Tibial nerve (tissue), 4 donors: ENCODE results near the gene EYA2. TPM values are rescaled to one million over a fixed set of nuclear protein-coding genes. Genes with fewer than 3 reads are reported as not detected.

Experiments
- DNase-seq, 2 donors: peaks; one replicate each; pipeline ENCODE4 v3.0.0-alpha.2; 2019; ENCODE audit warnings: low spot score in 2 of 2
- H3K27ac ChIP-seq, 4 donors: fragments of 200-600 bp; sonication (generic) in 3 of 4; one replicate each; pipeline ENCODE4 v1.5.1; 2017 to 2019; ENCODE audit warnings: mild to moderate bottlenecking in 1 of 4
- H3K27me3 ChIP-seq, 2 donors: fragments of 200-600 bp; sonication (generic) in 1 of 2; one replicate each; pipeline versions ENCODE4 v1.5.1 to v1.6.0; 2017 to 2019
- H3K36me3 ChIP-seq, 3 donors: fragments of 200-600 bp; sonication (generic); one replicate each; pipeline ENCODE4 v1.5.1; 2018 to 2019
- H3K4me1 ChIP-seq, 4 donors: fragments of 200-600 bp; sonication (generic) in 3 of 4; one replicate each; pipeline ENCODE4 v1.5.1; 2017 to 2019
- H3K4me3 ChIP-seq, 4 donors: fragments of 200-600 bp; sonication (generic) in 3 of 4; one replicate each; pipeline ENCODE4 v1.5.1; 2017 to 2019; ENCODE audit warnings: mild to moderate bottlenecking in 1 of 4, moderate library complexity in 1 of 4
- H3K9me3 ChIP-seq, 4 donors: fragments of 200-600 bp; sonication (generic) in 3 of 4; one replicate each; pipeline ENCODE4 v1.5.1; 2017 to 2019
- CTCF ChIP-seq, 5 experiments: fragments of 200-600 bp in 3 of 5; fragments of 450-650 bp in 2 of 5; sonication (generic) in 3 of 5; IDR thresholded peaks; one replicate each; pipeline ENCODE4 v1.5.1; 2016 to 2019; ENCODE audit warnings: antibody characterized with exemption in 5 of 5, mild to moderate bottlenecking in 3 of 5, moderate library complexity in 2 of 5
- EP300 ChIP-seq, 2 donors: sonication (generic); formaldehyde crosslinking; IDR thresholded peaks; one replicate each; pipeline ENCODE4 v1.6.1; 2017; ENCODE audit warnings: antibody characterized with exemption in 2 of 2, mild to moderate bottlenecking in 1 of 2
- POLR2A ChIP-seq, 2 donors: fragments of 450-650 bp; IDR thresholded peaks; one replicate each; pipeline ENCODE4 v1.6.1; 2017; ENCODE audit warnings: antibody characterized with exemption in 2 of 2, mild to moderate bottlenecking in 2 of 2, moderate library complexity in 2 of 2
- whole genome bisulfite sequencing, 2 donors: methylation state at CpG; one replicate each; pipeline ENCODE4 v1.1.5; 2018; 5-methylcytosine and 5-hydroxymethylcytosine counted together
- total RNA-seq, 4 donors: library from RNA; depleted of rRNA; stranded (reverse); fragments of >200 nt; gene quantifications; one replicate each; pipeline ENCODE4 v1.1.0, GENCODE V29; 2016

EYA2 gene
- total RNA-seq, 4 donors from 2014 or later, result 13.8 to 25.5 (median 20.2) TPM

- peaks cover 0 to 6% (median 0%) of the 10 kb centered on the region in 3 donors for H3K36me3 ChIP-seq
- TF ChIP-seq POLR2A (IDR thresholded peaks at IDR 0.05), result no peak
- no peak for TF ChIP-seq EP300 (IDR thresholded peaks at IDR 0.05)
- no peak for TF ChIP-seq CTCF (IDR thresholded peaks at IDR 0.05)
- H3K4me1 ChIP-seq, result peaks cover 0 to 45% (median 3%) of the 10 kb centered on the region in 4 donors
- H3K27ac ChIP-seq, result no peak overlapping the region
- H3K4me3 ChIP-seq, result no peak overlapping the region
- 61 to 64% methylated on average over 5 of the region's 5 CpGs for WGBS, 2 donors
- H3K27me3 ChIP-seq, result no peaks in the 10 kb centered on the region
- no peak for DNase-seq
- H3K9me3 ChIP-seq, result peaks cover 0 to 14% (median 0%) of the 10 kb centered on the region in 4 donors
These were observed 92.4 kb downstream of the EYA2 start for GRCh38 chr20:46987001-46987400.

GRCh38 chr20:46990017-46990595 is 95.5 kb downstream of the EYA2 start:
- Histone ChIP-seq H3K36me3 (peaks cover 0 to 6% (median 0%) of the 10 kb centered on the region in 3 donors), H3K27me3 (no peaks in the 10 kb centered on the region), H3K9me3 (no peaks in the 10 kb centered on the region), H3K4me1 (peaks cover 0 to 36% (median 2%) of the 10 kb centered on the region in 4 donors), H3K4me3 (no peak overlapping the region), H3K27ac (peak overlapping the region in 2 of 4 donors; percentile 66 to 67)
- WGBS, 2 donors, result 33 to 37% methylated on average over 12 of the region's 12 CpGs
- no peak for DNase-seq
- TF ChIP-seq CTCF (IDR thresholded peaks at IDR 0.05) (no peak), POLR2A (IDR thresholded peaks at IDR 0.05) (no peak), EP300 (IDR thresholded peaks at IDR 0.05) (no peak)

- TF ChIP-seq CTCF (IDR thresholded peaks at IDR 0.05), result no peak
- H3K4me3 ChIP-seq, result no peak overlapping the region
- 44 to 52% methylated on average over 5 of the region's 5 CpGs for WGBS, 2 donors
- H3K9me3 ChIP-seq, result no peaks in the 10 kb centered on the region
- H3K27ac ChIP-seq, result peak overlapping the region in 2 of 4 donors; percentile 66 to 67
- H3K36me3 ChIP-seq, result peaks cover 0 to 7% (median 0%) of the 10 kb centered on the region in 3 donors
- DNase-seq, result no peak
- H3K4me1 ChIP-seq, result peaks cover 0 to 30% (median 0%) of the 10 kb centered on the region in 4 donors
- no peaks in the 10 kb centered on the region for H3K27me3 ChIP-seq
These were observed 96.0 kb downstream of the EYA2 start for GRCh38 chr20:46990596-46991104.

GRCh38 chr20:46991168-46991567 is 96.5 kb downstream of the EYA2 start:
- H3K9me3 ChIP-seq, result no peaks in the 10 kb centered on the region
- peak overlapping the region in 1 of 4 donors; percentile 67 for H3K27ac ChIP-seq
- peaks cover 0 to 12% (median 0%) of the 10 kb centered on the region in 3 donors for H3K36me3 ChIP-seq
- no peak for TF ChIP-seq EP300 (IDR thresholded peaks at IDR 0.05)
- TF ChIP-seq CTCF (IDR thresholded peaks at IDR 0.05), result no peak
- TF ChIP-seq POLR2A (IDR thresholded peaks at IDR 0.05), result no peak
- WGBS, 2 donors, result 93 to 96% methylated on average over 3 of the region's 3 CpGs
- peaks cover 0 to 26% (median 0%) of the 10 kb centered on the region in 4 donors for H3K4me1 ChIP-seq
- DNase-seq, result no peak
- H3K27me3 ChIP-seq, result no peaks in the 10 kb centered on the region
- H3K4me3 ChIP-seq, result no peak overlapping the region

GRCh38 chr20:46991880-46992639 is 97.4 kb downstream of the EYA2 start:
- Histone ChIP-seq H3K9me3 (no peaks in the 10 kb centered on the region), H3K27ac (no peak overlapping the region), H3K4me1 (peaks cover 0 to 22% (median 0%) of the 10 kb centered on the region in 4 donors), H3K27me3 (no peaks in the 10 kb centered on the region), H3K36me3 (peaks cover 0 to 16% (median 0%) of the 10 kb centered on the region in 3 donors), H3K4me3 (no peak overlapping the region)
- no peak for DNase-seq
- TF ChIP-seq POLR2A (IDR thresholded peaks at IDR 0.05) (no peak), CTCF (IDR thresholded peaks at IDR 0.05) (no peak), EP300 (IDR thresholded peaks at IDR 0.05) (no peak)
- 79 to 82% methylated on average over 12 of the region's 12 CpGs for WGBS, 2 donors
